SH-SY5Y (cell line): ENCODE measurements around the gene NABP2.

Source experiments
- GATA2 ChIP-seq: IDR thresholded peaks from 2 replicates; pipeline ENCODE4 v1.6.1; 2011; ENCODE audit warnings: mild to moderate bottlenecking, low read depth, low read length
- GATA3 ChIP-seq: IDR thresholded peaks from 2 replicates; pipeline ENCODE4 v1.6.1; 2011; ENCODE audit warnings: low read depth, mild to moderate bottlenecking, low read length, moderate library complexity

DNA sequence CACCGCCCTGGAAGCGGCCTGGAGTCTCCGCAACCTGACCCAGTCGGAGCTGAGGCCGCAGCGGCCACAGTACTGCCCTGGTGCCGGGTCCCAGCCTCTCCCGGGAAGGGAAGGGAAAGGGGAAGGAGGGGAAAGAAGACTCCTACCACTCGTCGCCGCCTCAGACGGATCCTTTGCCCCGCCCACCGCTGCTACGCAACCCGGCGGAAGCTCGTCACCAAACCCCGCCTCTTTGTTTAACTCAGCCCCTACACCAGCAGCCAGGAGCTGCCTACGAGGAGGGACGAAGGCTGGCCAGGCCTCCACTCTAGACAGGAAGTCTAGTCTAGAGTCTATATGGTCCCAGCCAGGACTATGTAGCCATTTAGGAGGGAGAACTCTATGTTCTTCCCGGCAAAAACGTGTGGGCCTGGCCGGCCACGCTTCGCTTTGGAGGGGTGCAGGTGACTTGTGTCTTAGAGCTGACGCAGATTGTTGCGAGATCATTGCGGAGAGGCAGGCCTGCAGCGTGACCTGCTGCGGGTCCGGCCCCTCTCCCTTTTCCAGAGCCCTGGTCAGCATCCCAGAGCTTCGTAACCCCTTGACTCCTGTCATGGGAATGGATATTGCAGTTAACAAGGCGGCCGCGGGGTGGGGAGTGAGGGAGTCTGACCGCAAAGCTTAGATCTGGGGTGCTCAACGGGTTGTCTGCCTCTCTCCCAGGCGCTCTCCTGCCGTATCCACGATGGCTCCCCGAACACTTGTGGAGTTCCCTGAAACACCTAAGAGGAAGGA, 2.2 kb upstream of the NABP2 start, which contains the start of gene RNF41:
- no peak for TF ChIP-seq GATA2
- TF ChIP-seq GATA3: no peak
